Urinary bladder (tissue), 4 donors: ENCODE results near the gene ATP8B3. TPM values are rescaled to one million over a fixed set of nuclear protein-coding genes. Genes with fewer than 3 reads are reported as not detected.

Experiments
- DNase-seq: peaks from one replicate; pipeline ENCODE4 v3.0.0-alpha.2; 2015; ENCODE audit errors: extremely low spot score
- H3K27ac ChIP-seq: one replicate; pipeline ENCODE4 v1.5.1; 2013; ENCODE audit warnings: low read depth, mild to moderate bottlenecking, moderate library complexity
- H3K36me3 ChIP-seq: one replicate; pipeline ENCODE4 v1.6.1; 2013; ENCODE audit warnings: mild to moderate bottlenecking, moderate library complexity; ENCODE audit not compliant: insufficient read depth
- H3K4me1 ChIP-seq: one replicate; pipeline ENCODE4 v1.6.1; 2013; ENCODE audit warnings: mild to moderate bottlenecking, moderate library complexity; ENCODE audit not compliant: insufficient read depth
- H3K4me3 ChIP-seq: one replicate; pipeline ENCODE4 v1.5.1; 2013; ENCODE audit warnings: low read depth, low read length
- WGBS: extraction: QIAGEN DNeasy Blood & Tissue Kit; methylation state at CpG from one replicate; pipeline ENCODE4 v1.1.7; 2013; 5-methylcytosine and 5-hydroxymethylcytosine counted together
- polyA plus RNA-seq: library from polyadenylated mRNA; stranded (reverse); fragments of 200-250 nt; gene quantifications from one replicate; pipeline ENCODE4 v1.2.3, GENCODE V29; 2013
- total RNA-seq: library from RNA; depleted of rRNA; stranded (reverse); fragments of >200 nt; gene quantifications from one replicate; pipeline ENCODE4 v1.2.3, GENCODE V29; 2014
- donor health status: healthy with polysubstance abuse.
- donor health status: healthy.

ATP8B3 gene
- total and polyA plus RNA-seq, 2 donors, result 1.4 to 1.6 TPM

DNA sequence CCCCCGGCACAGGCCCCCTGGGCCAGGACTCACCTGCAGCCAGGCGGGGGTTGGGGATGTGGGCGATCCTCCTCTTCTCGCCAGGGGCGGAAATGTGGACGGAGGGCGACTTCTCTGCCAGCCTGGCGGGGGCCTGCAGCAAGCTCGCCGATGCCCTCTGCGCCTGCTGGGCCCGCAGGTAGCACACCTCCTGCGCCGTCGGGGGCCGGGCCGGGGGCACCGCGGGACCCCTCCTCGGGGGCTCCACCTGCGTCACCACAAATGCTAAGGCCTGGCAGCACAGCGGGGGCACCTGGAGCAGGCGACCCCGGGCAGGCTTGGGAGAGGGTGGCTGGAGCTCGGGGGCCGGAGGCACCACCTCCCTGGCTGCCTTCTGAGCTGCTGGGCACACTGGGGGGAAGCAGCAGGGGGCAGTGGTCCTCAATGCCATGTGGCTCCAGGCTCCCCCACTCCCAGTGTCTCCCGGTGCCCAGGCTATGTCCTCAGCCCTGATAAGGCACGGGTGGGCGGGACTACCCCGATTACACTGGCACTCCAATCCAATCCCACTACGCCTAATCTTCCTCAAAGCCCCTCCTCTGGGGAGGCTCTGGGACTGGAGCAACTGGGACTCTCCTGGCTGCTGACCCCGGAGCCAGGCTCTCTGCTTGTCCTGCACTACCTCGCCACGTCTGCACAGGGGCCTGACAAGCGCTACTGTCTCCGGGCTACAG is 11.6 kb upstream of the ATP8B3 start:
- Histone ChIP-seq H3K36me3 (peaks cover 5% of the 10 kb centered on the region), H3K4me3 (no peak overlapping the region), H3K27ac (no peak overlapping the region), H3K4me1 (no peaks in the 10 kb centered on the region)
- WGBS, result 90% methylated on average over 36 of the region's 36 CpGs
- DNase-seq, result no peak

GRCh38 chr19:1823020-1823419 is 10.9 kb upstream of the ATP8B3 start:
- Histone ChIP-seq H3K4me1 (no peaks in the 10 kb centered on the region), H3K36me3 (peaks cover 5% of the 10 kb centered on the region), H3K27ac (no peak overlapping the region), H3K4me3 (no peak overlapping the region)
- DNase-seq, result no peak
- WGBS, result 85% methylated on average over 8 of the region's 8 CpGs

- H3K36me3 ChIP-seq, result peaks cover 4% of the 10 kb centered on the region
Measured at GRCh38 chr19:1822210-1822609, 10.1 kb upstream of the ATP8B3 start.

GRCh38 chr19:1819341-1820255 is 7.5 kb upstream of the ATP8B3 start:
- 79% methylated on average over 43 of the region's 43 CpGs for WGBS
- peaks cover 7% of the 10 kb centered on the region for H3K36me3 ChIP-seq

More at GRCh38 chr19:1822210-1822609, 10.1 kb upstream of the ATP8B3 start:
- no peaks in the 10 kb centered on the region for H3K4me1 ChIP-seq
- WGBS, result 92% methylated on average over 19 of the region's 19 CpGs
- DNase-seq, result no peak
- no peak overlapping the region for H3K27ac ChIP-seq
- no peak overlapping the region for H3K4me3 ChIP-seq

GRCh38 chr19:1818549-1819195 is 6.6 kb upstream of the ATP8B3 start:
- WGBS, result 89% methylated on average over 33 of the region's 33 CpGs
- Histone ChIP-seq H3K27ac (no peak overlapping the region), H3K4me3 (no peak overlapping the region), H3K4me1 (no peaks in the 10 kb centered on the region), H3K36me3 (peaks cover 7% of the 10 kb centered on the region)
- no peak for DNase-seq

More at GRCh38 chr19:1819341-1820255, 7.5 kb upstream of the ATP8B3 start:
- no peak for DNase-seq
- Histone ChIP-seq H3K4me1 (no peaks in the 10 kb centered on the region), H3K4me3 (no peak overlapping the region), H3K27ac (no peak overlapping the region)

- Histone ChIP-seq H3K4me1 (no peaks in the 10 kb centered on the region), H3K36me3 (peaks cover 7% of the 10 kb centered on the region), H3K27ac (no peak overlapping the region), H3K4me3 (no peak overlapping the region)
- 83% methylated on average over 25 of the region's 25 CpGs for WGBS
- no peak for DNase-seq
Measured at GRCh38 chr19:1817553-1818179, 5.6 kb upstream of the ATP8B3 start.

DNA sequence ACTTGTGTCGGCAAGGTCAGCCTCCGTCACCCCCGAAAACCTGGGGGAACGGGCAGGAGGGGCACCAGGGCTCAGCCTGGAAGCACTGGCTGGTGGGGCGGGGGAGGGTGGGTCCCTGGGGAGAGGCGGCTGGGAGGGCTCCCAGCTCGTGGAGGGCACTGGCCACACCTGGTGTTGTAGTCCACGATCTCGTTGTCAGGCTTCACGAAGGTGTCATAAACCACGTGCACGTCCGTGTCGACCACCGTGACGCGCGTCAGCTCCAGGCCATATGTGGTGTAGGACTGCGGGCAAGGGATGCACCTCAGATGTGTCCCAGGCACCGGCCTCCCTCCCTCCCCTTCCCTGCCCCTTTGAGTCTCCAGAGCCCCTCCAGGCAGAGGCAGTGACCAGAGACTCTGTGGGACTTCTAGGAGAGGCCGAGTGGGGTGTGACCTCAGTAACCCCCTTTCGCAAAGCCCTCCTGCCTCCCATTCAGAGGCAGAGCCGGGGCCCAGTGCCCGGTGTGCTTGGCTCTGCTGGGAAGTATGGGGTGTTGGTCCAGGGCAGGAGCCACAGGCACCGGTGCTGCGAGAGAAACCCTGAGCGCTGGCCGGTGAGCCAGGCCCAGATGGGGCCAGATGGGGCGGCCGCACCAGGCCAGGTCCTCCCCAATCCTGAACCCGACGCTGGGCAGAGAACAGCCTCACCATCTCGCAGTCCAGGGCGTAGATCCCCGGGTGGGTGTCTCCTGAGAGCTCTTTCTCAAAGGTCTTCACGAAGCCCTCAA is 4.6 kb upstream of the ATP8B3 start:
- H3K4me3 ChIP-seq, result no peak overlapping the region
- 93% methylated on average over 36 of the region's 36 CpGs for WGBS
- no peak overlapping the region for H3K27ac ChIP-seq
- no peak for DNase-seq
- H3K36me3 ChIP-seq, result peaks cover 7% of the 10 kb centered on the region
- H3K4me1 ChIP-seq, result no peaks in the 10 kb centered on the region

GRCh38 chr19:1815605-1816529 is 3.8 kb upstream of the ATP8B3 start:
- no peak for DNase-seq
- Histone ChIP-seq H3K36me3 (peaks cover 7% of the 10 kb centered on the region), H3K4me3 (no peak overlapping the region), H3K27ac (no peak overlapping the region), H3K4me1 (no peaks in the 10 kb centered on the region)
- WGBS, result 86% methylated on average over 61 of the region's 61 CpGs

- 79% methylated on average over 26 of the region's 26 CpGs for WGBS
- no peaks in the 10 kb centered on the region for H3K4me1 ChIP-seq
- no peak overlapping the region for H3K27ac ChIP-seq
- H3K36me3 ChIP-seq, result peaks cover 7% of the 10 kb centered on the region
- H3K4me3 ChIP-seq, result no peak overlapping the region
- no peak for DNase-seq
Measured at GRCh38 chr19:1814833-1815604, 2.9 kb upstream of the ATP8B3 start.

DNA sequence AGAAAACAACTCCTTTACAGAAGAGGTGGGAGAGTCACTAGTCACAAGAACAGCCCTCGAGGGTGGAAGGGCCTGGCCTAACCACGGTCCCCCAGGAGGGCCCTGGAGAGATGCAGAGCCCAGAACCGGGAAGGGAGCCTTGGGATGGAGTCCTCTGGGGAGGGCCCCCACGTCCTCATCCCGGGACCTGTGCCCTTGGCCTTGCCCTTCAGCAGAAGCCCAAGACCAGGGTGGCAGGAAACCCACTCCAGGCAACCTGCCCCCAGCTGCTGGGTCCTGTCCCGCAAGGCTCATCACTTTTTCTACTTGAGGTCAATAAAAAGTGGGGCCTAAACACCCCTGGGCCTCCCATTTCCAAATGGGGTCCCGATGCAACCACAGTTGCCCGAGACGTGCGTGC is 2.3 kb upstream of the ATP8B3 start:
- H3K4me1 ChIP-seq, result no peaks in the 10 kb centered on the region
- H3K27ac ChIP-seq, result no peak overlapping the region
- peaks cover 7% of the 10 kb centered on the region for H3K36me3 ChIP-seq
- 81% methylated on average over 10 of the region's 10 CpGs for WGBS
- no peak overlapping the region for H3K4me3 ChIP-seq
- DNase-seq, result no peak
